Natural killer cell (primary cell): ENCODE data around the gene PPM1M. TPM values are rescaled to one million over a fixed set of nuclear protein-coding genes. Genes with fewer than 3 reads are reported as not detected.

ENCODE experiments used
- ATAC-seq, 3 donors: fragments of 150-1000 bp in 2 of 3; fragments of 200-7000 bp in 1 of 3; cut with Tn5 transposase; 1 replicate in 1 of 3; 2 replicates in 2 of 3; pipeline ENCODE4 v1.10.0; 2021; ENCODE audit warnings: mild to moderate bottlenecking in 2 of 3, moderate library complexity in 2 of 3
- DNase-seq, 2 donors: peaks; one replicate each; pipeline versions ENCODE4 v3.0.0 to v3.0.0-alpha.2; 2013 to 2021; ENCODE audit warnings: mixed read lengths in 1 of 2
- H3K27ac ChIP-seq: one replicate; pipeline ENCODE4 v1.5.1; 2013; ENCODE audit warnings: mild to moderate bottlenecking, low read length
- H3K27me3 ChIP-seq: one replicate; pipeline ENCODE4 v1.6.1; 2013; ENCODE audit warnings: low read length; ENCODE audit not compliant: control insufficient read depth, insufficient read depth
- H3K36me3 ChIP-seq: one replicate; pipeline ENCODE4 v1.6.1; 2013; ENCODE audit warnings: low read length; ENCODE audit not compliant: control insufficient read depth, insufficient read depth
- H3K4me1 ChIP-seq: one replicate; pipeline ENCODE4 v1.6.1; 2013; ENCODE audit warnings: low read length; ENCODE audit not compliant: control insufficient read depth, insufficient read depth
- H3K4me3 ChIP-seq: one replicate; pipeline ENCODE4 v1.5.1; 2013; ENCODE audit warnings: low read length
- H3K9me3 ChIP-seq: one replicate; pipeline ENCODE4 v1.6.1; 2013; ENCODE audit warnings: low read length; ENCODE audit not compliant: control insufficient read depth, insufficient read depth
- H3K27ac Mint-ChIP-seq, 2 donors: one replicate each; pipeline ENCODE4 v1.8.0; 2022; ENCODE audit warnings: mild to moderate bottlenecking in 2 of 2, mixed read lengths in 2 of 2, moderate library complexity in 1 of 2
- H3K27me3 Mint-ChIP-seq, 2 donors: one replicate each; pipeline ENCODE4 v1.8.0; 2022; ENCODE audit warnings: low read depth in 2 of 2, mixed read lengths in 2 of 2
- H3K36me3 Mint-ChIP-seq: one replicate; pipeline ENCODE4 v1.8.0; 2022; ENCODE audit warnings: mixed read lengths
- H3K4me1 Mint-ChIP-seq, 2 donors: one replicate each; pipeline ENCODE4 v1.8.0; 2022; ENCODE audit warnings: mixed read lengths in 2 of 2
- H3K4me3 Mint-ChIP-seq: one replicate; pipeline ENCODE4 v1.8.0; 2022; ENCODE audit warnings: mild to moderate bottlenecking, moderate library complexity, mixed read lengths
- H3K9me3 Mint-ChIP-seq, 2 donors: one replicate each; pipeline ENCODE4 v1.8.0; 2022; ENCODE audit warnings: mixed read lengths in 2 of 2
- WGBS: methylation state at CpG from one replicate; pipeline ENCODE4 v1.1.7; 2013; ENCODE audit warnings: missing lambda C conversion rate; ENCODE audit not compliant: insufficient coverage; 5-methylcytosine and 5-hydroxymethylcytosine counted together
- intact Hi-C: fragments of 100-400 bp; cut with micrococcal nuclease; formaldehyde crosslinking; loops from one replicate; pipeline ENCODE4 v1.14.2; 2022
- total RNA-seq, 4 donors: library from RNA; stranded (reverse); fragments of 120-200 nt in 1 of 4; gene quantifications; one replicate each; pipeline versions ENCODE4 v1.2.3 to v1.2.4, GENCODE V29; 2013 to 2022
- TF ChIP-seq, protein P1 (sequence below): fragments of 200-600 bp; IDR thresholded peaks from one replicate; pipeline ENCODE4 v1.8.0; 2022; ENCODE audit warnings: antibody characterized with exemption

Gene PPM1M
- total RNA-seq, 3 donors from 2014 or later (not counting 1 experiment from before 2014, with no cell fraction given): 66.0 to 83.7 (median 77.8) TPM

DNA sequence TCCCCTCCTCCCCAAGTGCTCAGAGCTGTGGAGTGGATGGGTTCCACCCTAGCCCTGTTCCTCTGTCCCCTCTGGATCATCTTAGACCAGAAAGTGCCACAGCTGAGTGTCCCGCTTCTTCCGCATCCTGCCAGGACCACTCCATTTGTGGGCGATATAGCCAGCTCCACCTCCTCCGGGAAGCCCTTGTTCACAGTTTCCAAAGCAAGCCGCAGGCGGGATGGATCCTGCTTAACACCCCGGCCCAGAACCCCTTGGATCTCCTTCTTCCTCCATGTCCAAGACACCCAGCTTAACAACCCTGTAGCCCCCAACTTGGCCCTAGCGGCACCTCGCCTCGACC, 48.1 kb upstream of the PPM1M start:
- 46% methylated on average over 10 of the region's 10 CpGs for WGBS
- H3K27ac Mint-ChIP-seq: peak overlapping the region; percentile 96 to 98
- no peaks in the 10 kb centered on the region for H3K27me3 Mint-ChIP-seq
- no peaks in the 10 kb centered on the region for H3K36me3 Mint-ChIP-seq
- Histone ChIP-seq H3K27ac (peak overlapping the region; percentile 76), H3K4me3 (peak overlapping the region; percentile 93), H3K4me1 (peaks cover 34% of the 10 kb centered on the region), H3K36me3 (peaks cover 10% of the 10 kb centered on the region), H3K9me3 (no peaks in the 10 kb centered on the region), H3K27me3 (no peaks in the 10 kb centered on the region)
- intact Hi-C loops: no loop called here
- no peak for ATAC-seq
- peaks cover 21 to 40% of the 10 kb centered on the region in 2 donors for H3K4me1 Mint-ChIP-seq
- TF ChIP-seq, protein P1, sequence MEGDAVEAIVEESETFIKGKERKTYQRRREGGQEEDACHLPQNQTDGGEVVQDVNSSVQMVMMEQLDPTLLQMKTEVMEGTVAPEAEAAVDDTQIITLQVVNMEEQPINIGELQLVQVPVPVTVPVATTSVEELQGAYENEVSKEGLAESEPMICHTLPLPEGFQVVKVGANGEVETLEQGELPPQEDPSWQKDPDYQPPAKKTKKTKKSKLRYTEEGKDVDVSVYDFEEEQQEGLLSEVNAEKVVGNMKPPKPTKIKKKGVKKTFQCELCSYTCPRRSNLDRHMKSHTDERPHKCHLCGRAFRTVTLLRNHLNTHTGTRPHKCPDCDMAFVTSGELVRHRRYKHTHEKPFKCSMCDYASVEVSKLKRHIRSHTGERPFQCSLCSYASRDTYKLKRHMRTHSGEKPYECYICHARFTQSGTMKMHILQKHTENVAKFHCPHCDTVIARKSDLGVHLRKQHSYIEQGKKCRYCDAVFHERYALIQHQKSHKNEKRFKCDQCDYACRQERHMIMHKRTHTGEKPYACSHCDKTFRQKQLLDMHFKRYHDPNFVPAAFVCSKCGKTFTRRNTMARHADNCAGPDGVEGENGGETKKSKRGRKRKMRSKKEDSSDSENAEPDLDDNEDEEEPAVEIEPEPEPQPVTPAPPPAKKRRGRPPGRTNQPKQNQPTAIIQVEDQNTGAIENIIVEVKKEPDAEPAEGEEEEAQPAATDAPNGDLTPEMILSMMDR: no peak
- DNase-seq: no peak
- H3K4me3 Mint-ChIP-seq: peak overlapping the region; percentile 95
- no peaks in the 10 kb centered on the region for H3K9me3 Mint-ChIP-seq

DNA sequence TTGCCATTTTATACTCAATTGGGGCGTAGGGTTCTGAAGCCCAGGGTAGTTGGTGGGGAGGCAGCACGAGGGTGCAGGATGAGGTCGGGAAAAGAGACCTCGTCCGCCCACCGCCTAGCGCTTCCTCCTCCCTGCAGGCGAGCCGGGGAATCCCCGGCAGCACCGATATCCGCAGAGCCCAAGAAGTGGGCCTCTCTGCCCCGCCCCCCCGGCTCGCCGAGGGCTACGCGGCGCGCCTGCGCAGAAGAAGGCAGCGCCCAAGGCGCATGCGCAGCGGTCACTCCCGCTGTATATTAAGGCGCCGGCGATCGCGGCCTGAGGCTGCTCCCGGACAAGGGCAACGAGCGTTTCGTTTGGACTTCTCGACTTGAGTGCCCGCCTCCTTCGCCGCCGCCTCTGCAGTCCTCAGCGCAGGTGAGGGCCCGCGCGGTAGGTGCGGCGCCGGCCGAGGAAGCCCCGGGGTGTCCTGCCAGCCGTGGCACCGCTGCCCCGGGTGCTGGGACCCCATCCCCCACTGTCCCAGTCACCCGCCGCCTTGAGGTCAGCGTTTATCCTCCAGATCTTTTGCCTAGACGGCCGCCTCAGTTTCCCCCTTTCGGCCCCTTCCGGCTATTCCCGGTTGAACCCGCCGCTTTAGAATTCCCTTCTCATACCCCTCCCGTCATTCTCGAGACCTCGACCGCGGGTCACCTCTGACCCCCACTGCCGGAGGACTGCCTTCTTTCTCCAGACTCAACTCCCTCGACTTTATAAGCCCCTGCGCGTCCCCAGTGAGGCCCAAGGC, 47.5 kb upstream of the PPM1M start, which contains the start of gene ALAS1:
Gene ALAS1, plus strand, starts transcription at position 319 of the 784 bp plus-strand sequence. CDS start 1,082 bp downstream, outside the sequence.
- intact Hi-C loops: loop anchor here (1.0 kb wide), 1 partner anchor 44 kb away; the partner anchor contains the start of gene POC1A
- no peaks in the 10 kb centered on the region for H3K36me3 Mint-ChIP-seq
- no peaks in the 10 kb centered on the region for H3K9me3 ChIP-seq
- peak within 1 kb of the TSS; percentile 76 for H3K27ac ChIP-seq
- H3K4me3 ChIP-seq: peak within 1 kb of the TSS; percentile 93
- H3K9me3 Mint-ChIP-seq: no peaks in the 10 kb centered on the region
- peak within 1 kb of the TSS; percentile 95 for H3K4me3 Mint-ChIP-seq
- no peaks in the 10 kb centered on the region for H3K27me3 ChIP-seq
- under 1% methylated on average over 71 of the region's 71 CpGs for WGBS
- peaks cover 21 to 40% of the 10 kb centered on the region in 2 donors for H3K4me1 Mint-ChIP-seq
- TF ChIP-seq, protein P1: no peak
- H3K27ac Mint-ChIP-seq: peak within 1 kb of the TSS; percentile 96 to 98
- ATAC-seq (peak; percentile 98), DNase-seq (peak; percentile 97)
- no peaks in the 10 kb centered on the region for H3K27me3 Mint-ChIP-seq
- H3K4me1 ChIP-seq: peaks cover 35% of the 10 kb centered on the region
- peaks cover 15% of the 10 kb centered on the region for H3K36me3 ChIP-seq

- H3K4me1 Mint-ChIP-seq: peaks cover 21 to 40% of the 10 kb centered on the region in 2 donors
Observed at GRCh38 chr3:52198643-52199608, 46.6 kb upstream of the PPM1M start.

More at GRCh38 chr3:52198643-52199608, 46.6 kb upstream of the PPM1M start:
- Mint-ChIP-seq H3K27ac (peak overlapping the region; percentile 96 to 98), H3K4me3 (peak overlapping the region; percentile 95), H3K9me3 (no peaks in the 10 kb centered on the region), H3K27me3 (no peaks in the 10 kb centered on the region), H3K36me3 (peaks cover 7% of the 10 kb centered on the region)
- Histone ChIP-seq H3K9me3 (no peaks in the 10 kb centered on the region), H3K4me3 (peak overlapping the region; percentile 93), H3K4me1 (peaks cover 35% of the 10 kb centered on the region), H3K27ac (peak overlapping the region; percentile 76), H3K27me3 (no peaks in the 10 kb centered on the region), H3K36me3 (peaks cover 24% of the 10 kb centered on the region)
- no peak for DNase-seq
- WGBS: 50% methylated on average over 12 of the region's 14 CpGs
- no peak for ATAC-seq
- TF ChIP-seq, protein P1: no peak
- intact Hi-C loops: loop anchor here (1.0 kb wide), 1 partner anchor 45 kb away; the partner anchor contains the start of gene POC1A
